H9 (cell line): ENCODE measurements around the gene RUNX1. TPM values are rescaled to one million over a fixed set of nuclear protein-coding genes. Genes with fewer than 3 reads are reported as not detected.

Experiments
- DNase-seq: peaks from one replicate; pipeline ENCODE4 v3.0.0-alpha.2; 2017
- H2AFZ ChIP-seq: one replicate; pipeline ENCODE4 v1.6.1; 2013; ENCODE audit warnings: mild to moderate bottlenecking, low read length, control low read depth, moderate library complexity
- H2AK5ac ChIP-seq: 2 replicates; pipeline ENCODE4 v1.6.1; 2013; ENCODE audit warnings: low read length, control low read depth, mixed read lengths; ENCODE audit not compliant: insufficient read length
- H2BK120ac ChIP-seq: one replicate; pipeline ENCODE4 v1.6.1; 2013; ENCODE audit warnings: low read depth, mild to moderate bottlenecking, low read length, control low read depth, inconsistent platforms; ENCODE audit not compliant: poor library complexity, severe bottlenecking
- H2BK12ac ChIP-seq: 2 replicates; pipeline ENCODE4 v1.6.1; 2013; ENCODE audit warnings: low read length, control low read depth, mixed read lengths, low read depth; ENCODE audit not compliant: insufficient read length
- H2BK15ac ChIP-seq: 2 replicates; pipeline ENCODE4 v1.6.1; 2013; ENCODE audit warnings: low read depth, low read length, control low read depth
- H2BK20ac ChIP-seq: one replicate; pipeline ENCODE4 v1.6.1; 2013; ENCODE audit warnings: low read depth, mild to moderate bottlenecking, low read length, control low read depth, inconsistent platforms; ENCODE audit not compliant: poor library complexity, severe bottlenecking
- H2BK5ac ChIP-seq: 2 replicates; pipeline ENCODE4 v1.6.1; 2013; ENCODE audit warnings: low read length, control low read depth, mixed read lengths; ENCODE audit not compliant: insufficient read length
- H3K14ac ChIP-seq: 2 replicates; pipeline ENCODE4 v1.6.1; 2013; ENCODE audit warnings: low read length, control low read depth; ENCODE audit not compliant: insufficient read depth
- H3K18ac ChIP-seq: 2 replicates; pipeline ENCODE4 v1.6.1; 2013; ENCODE audit warnings: low read depth, mild to moderate bottlenecking, mixed read lengths, low read length, control low read depth; ENCODE audit not compliant: insufficient read length
- H3K23ac ChIP-seq: 2 replicates; pipeline ENCODE4 v1.6.1; 2013; ENCODE audit warnings: low read length, control low read depth, mixed read lengths, low read depth; ENCODE audit not compliant: insufficient read length
- H3K23me2 ChIP-seq: 2 replicates; pipeline ENCODE4 v1.6.1; 2013; ENCODE audit warnings: low read depth, mild to moderate bottlenecking, mixed read lengths, low read length, control low read depth; ENCODE audit not compliant: insufficient read length, poor library complexity, severe bottlenecking
- H3K27ac ChIP-seq: 2 replicates; pipeline ENCODE4 v1.5.1; 2013; ENCODE audit warnings: low read length, control low read depth, mixed read lengths, low read depth; ENCODE audit not compliant: insufficient read length
- H3K27me3 ChIP-seq: 2 replicates; pipeline ENCODE4 v1.6.1; 2013; ENCODE audit warnings: low read length, control low read depth, inconsistent platforms; ENCODE audit not compliant: insufficient read depth
- H3K4ac ChIP-seq: 2 replicates; pipeline ENCODE4 v1.6.1; 2013; ENCODE audit warnings: low read depth, mild to moderate bottlenecking, control low read depth, inconsistent platforms, low read length, moderate library complexity
- H3K4me1 ChIP-seq: 2 replicates; pipeline ENCODE4 v1.6.1; 2013; ENCODE audit warnings: low read length, control low read depth, inconsistent platforms; ENCODE audit not compliant: insufficient read depth
- H3K4me2 ChIP-seq: 2 replicates; pipeline ENCODE4 v1.6.1; 2013; ENCODE audit warnings: low read length, control low read depth, mixed read lengths; ENCODE audit not compliant: insufficient read length, insufficient read depth
- H3K56ac ChIP-seq: 2 replicates; pipeline ENCODE4 v1.6.1; 2013; ENCODE audit warnings: low read depth, mild to moderate bottlenecking, mixed read lengths, low read length, control low read depth; ENCODE audit not compliant: insufficient read length
- H3K79me1 ChIP-seq: 2 replicates; pipeline ENCODE4 v1.6.1; 2013; ENCODE audit warnings: low read depth, mild to moderate bottlenecking, moderate library complexity, low read length, control low read depth, inconsistent platforms; ENCODE audit not compliant: insufficient read depth, poor library complexity, severe bottlenecking
- H3K79me2 ChIP-seq: 2 replicates; pipeline ENCODE4 v1.6.1; 2013; ENCODE audit warnings: low read length, control low read depth, inconsistent platforms; ENCODE audit not compliant: insufficient read depth
- H3K9ac ChIP-seq: 2 replicates; pipeline ENCODE4 v1.6.1; 2013; ENCODE audit warnings: low read length, control low read depth, mixed read lengths; ENCODE audit not compliant: insufficient read length; ENCODE audit errors: extremely low read depth
- H3K9me3 ChIP-seq: one replicate; pipeline ENCODE4 v1.6.1; 2013; ENCODE audit warnings: low read depth, low read length, inconsistent platforms; ENCODE audit not compliant: control insufficient read depth
- H3T11ph ChIP-seq: one replicate; pipeline ENCODE4 v1.6.1; 2013; ENCODE audit warnings: mild to moderate bottlenecking, low read length, control low read depth, inconsistent platforms
- H4K20me1 ChIP-seq: one replicate; pipeline ENCODE4 v1.6.1; 2013; ENCODE audit not compliant: control insufficient read depth, insufficient read length, insufficient read depth
- H4K5ac ChIP-seq: 2 replicates; pipeline ENCODE4 v1.6.1; 2013; ENCODE audit warnings: low read depth, mild to moderate bottlenecking, mixed read lengths, low read length, control low read depth; ENCODE audit not compliant: insufficient read length
- H4K8ac ChIP-seq: replicated peaks from 2 replicates; pipeline ENCODE4 v1.6.1; 2013; ENCODE audit warnings: low read length, control low read depth, mixed read lengths, low read depth; ENCODE audit not compliant: insufficient read length
- H4K91ac ChIP-seq: 2 replicates; pipeline ENCODE4 v1.6.1; 2013; ENCODE audit warnings: low read depth, mild to moderate bottlenecking, moderate library complexity, mixed read lengths, low read length, control low read depth; ENCODE audit not compliant: insufficient read length
- H3K27ac Mint-ChIP-seq, 3 experiments: 2 replicates in 2 of 3; 3 replicates in 1 of 3; pipeline ENCODE4 v1.8.0; 2020 to 2021; ENCODE audit warnings: mixed read lengths in 3 of 3, mild to moderate bottlenecking in 1 of 3, moderate library complexity in 1 of 3
- H3K27me3 Mint-ChIP-seq: 2 replicates; pipeline ENCODE4 v1.8.0; 2021; ENCODE audit warnings: low read depth, mild to moderate bottlenecking, moderate library complexity, mixed read lengths
- H3K36me3 Mint-ChIP-seq, 3 experiments: 2 replicates in 2 of 3; 3 replicates in 1 of 3; pipeline ENCODE4 v1.8.0; 2020 to 2021; ENCODE audit warnings: low read depth in 3 of 3, mixed read lengths in 3 of 3; ENCODE audit not compliant: insufficient read depth in 1 of 3
- H3K4me1 Mint-ChIP-seq, 2 experiments: 2 replicates each; pipeline ENCODE4 v1.8.0; 2020; ENCODE audit warnings: mixed read lengths in 2 of 2
- H3K4me3 Mint-ChIP-seq, 2 experiments: 2 replicates in 1 of 2; 3 replicates in 1 of 2; pipeline ENCODE4 v1.8.0; 2020 to 2021; ENCODE audit warnings: mild to moderate bottlenecking in 2 of 2, mixed read lengths in 2 of 2, moderate library complexity in 1 of 2
- H3K9me3 Mint-ChIP-seq, 2 experiments: 2 replicates in 1 of 2; 3 replicates in 1 of 2; pipeline ENCODE4 v1.8.0; 2020; ENCODE audit warnings: mild to moderate bottlenecking in 2 of 2, mixed read lengths in 2 of 2, moderate library complexity in 1 of 2
- WGBS: extraction: QIAGEN DNeasy Blood & Tissue Kit; methylation state at CpG from one replicate; pipeline ENCODE4 v1.1.7; 2013; ENCODE audit warnings: missing lambda C conversion rate, low lambda C conversion rate, mixed read lengths; ENCODE audit not compliant: insufficient read length; ENCODE audit errors: extremely low coverage; 5-methylcytosine and 5-hydroxymethylcytosine counted together
- total RNA-seq: library from RNA; stranded (reverse); gene quantifications from 2 replicates; pipeline ENCODE4 v1.2.1, GENCODE V29; 2021
- TF ChIP-seq, protein P1 (sequence below): fragments of 200-600 bp; sonication (generic); conservative IDR thresholded peaks from 3 replicates; pipeline ENCODE4 v1.8.0; 2021; ENCODE audit warnings: antibody characterized with exemption, mild to moderate bottlenecking

Gene RUNX1
- total RNA-seq, 1 experiment from 2014 or later = 0.72 TPM

- peak overlapping the region in 1 of 3 experiments; percentile 6; a peak in 1 of 7 replicates for H3K27ac Mint-ChIP-seq
- peaks cover 14% of the 10 kb centered on the region for H3K27me3 Mint-ChIP-seq
- Histone ChIP-seq H4K5ac (no peak overlapping the region), H2BK15ac (no peak overlapping the region), H4K91ac (no peak overlapping the region), H2AK5ac (no peak overlapping the region), H3K27me3 (no peaks in the 10 kb centered on the region), H2BK12ac (no peak overlapping the region), H3K4me1 (no peaks in the 10 kb centered on the region), H3K56ac (no peak overlapping the region), H3K23ac (no peak overlapping the region), H3K79me2 (no peaks in the 10 kb centered on the region), H2BK20ac (no peak overlapping the region), H2BK120ac (no peak overlapping the region), H3T11ph (no peak overlapping the region), H3K23me2 (no peaks in the 10 kb centered on the region), H3K9me3 (no peaks in the 10 kb centered on the region), H3K27ac (no peak overlapping the region), H3K18ac (no peak overlapping the region), H3K79me1 (no peaks in the 10 kb centered on the region), H3K4me2 (no peak overlapping the region), H2AFZ (no peak overlapping the region), H4K20me1 (no peaks in the 10 kb centered on the region), H4K8ac (no peak overlapping the region), H2BK5ac (no peak overlapping the region), H3K14ac (no peak overlapping the region), H3K9ac (no peak overlapping the region), H3K4ac (no peak overlapping the region)
- H3K36me3 Mint-ChIP-seq = no peaks in the 10 kb centered on the region
- no CpG with 5 or more reads among the region's 2 CpGs for WGBS
- TF ChIP-seq, protein P1, sequence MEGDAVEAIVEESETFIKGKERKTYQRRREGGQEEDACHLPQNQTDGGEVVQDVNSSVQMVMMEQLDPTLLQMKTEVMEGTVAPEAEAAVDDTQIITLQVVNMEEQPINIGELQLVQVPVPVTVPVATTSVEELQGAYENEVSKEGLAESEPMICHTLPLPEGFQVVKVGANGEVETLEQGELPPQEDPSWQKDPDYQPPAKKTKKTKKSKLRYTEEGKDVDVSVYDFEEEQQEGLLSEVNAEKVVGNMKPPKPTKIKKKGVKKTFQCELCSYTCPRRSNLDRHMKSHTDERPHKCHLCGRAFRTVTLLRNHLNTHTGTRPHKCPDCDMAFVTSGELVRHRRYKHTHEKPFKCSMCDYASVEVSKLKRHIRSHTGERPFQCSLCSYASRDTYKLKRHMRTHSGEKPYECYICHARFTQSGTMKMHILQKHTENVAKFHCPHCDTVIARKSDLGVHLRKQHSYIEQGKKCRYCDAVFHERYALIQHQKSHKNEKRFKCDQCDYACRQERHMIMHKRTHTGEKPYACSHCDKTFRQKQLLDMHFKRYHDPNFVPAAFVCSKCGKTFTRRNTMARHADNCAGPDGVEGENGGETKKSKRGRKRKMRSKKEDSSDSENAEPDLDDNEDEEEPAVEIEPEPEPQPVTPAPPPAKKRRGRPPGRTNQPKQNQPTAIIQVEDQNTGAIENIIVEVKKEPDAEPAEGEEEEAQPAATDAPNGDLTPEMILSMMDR = no peak
- H3K9me3 Mint-ChIP-seq = no peaks in the 10 kb centered on the region; a peak in 2 of 5 replicates
- DNase-seq = no peak
- H3K4me1 Mint-ChIP-seq = peaks cover 14 to 16% of the 10 kb centered on the region in 2 experiments
- H3K4me3 Mint-ChIP-seq = no peak overlapping the region
Observed at GRCh38 chr21:34960687-34961086, 88.4 kb downstream of the RUNX1 start.
